Tibial artery (tissue), 4 donors: Measurements from ENCODE around the gene IPP.

Experiments
- DNase-seq, 2 donors: peaks; one replicate each; pipeline ENCODE4 v3.0.0-alpha.2; 2019
- H3K27ac ChIP-seq, 2 donors: fragments of 200-600 bp; sonication (generic) in 1 of 2; 1 replicate in 1 of 2; 2 replicates in 1 of 2; pipeline ENCODE4 v1.5.1; 2018 to 2019; ENCODE audit warnings: mild to moderate bottlenecking in 1 of 2
- H3K27me3 ChIP-seq, 2 donors: fragments of 200-600 bp; sonication (generic) in 1 of 2; one replicate each; pipeline versions ENCODE4 v1.5.1 to v1.6.0; 2016 to 2019
- H3K36me3 ChIP-seq, 3 donors: fragments of 200-600 bp; sonication (generic) in 2 of 3; one replicate each; pipeline ENCODE4 v1.5.1; 2016 to 2019; ENCODE audit warnings: mild to moderate bottlenecking in 2 of 3
- H3K4me1 ChIP-seq, 4 donors: fragments of 200-600 bp; sonication (generic) in 2 of 4; 1 replicate in 3 of 4; 2 replicates in 1 of 4; pipeline ENCODE4 v1.5.1; 2016 to 2019
- H3K4me3 ChIP-seq, 2 donors: fragments of 200-600 bp; sonication (generic) in 1 of 2; 1 replicate in 1 of 2; 2 replicates in 1 of 2; pipeline ENCODE4 v1.5.1; 2018 to 2019; ENCODE audit warnings: mild to moderate bottlenecking in 2 of 2
- H3K9me3 ChIP-seq, 3 donors: fragments of 200-600 bp; sonication (generic) in 1 of 3; one replicate each; pipeline ENCODE4 v1.5.1; 2016 to 2019
- intact Hi-C: fragments of 100-400 bp; cut with DNase I; formaldehyde crosslinking; loops from one replicate; pipeline ENCODE4 v1.15.0; 2023; ENCODE audit warnings: low total_unique reads
- TF ChIP-seq, protein P1 (sequence below), 2 experiments: fragments of 200-600 bp in 1 of 2; fragments of 450-650 bp in 1 of 2; IDR thresholded peaks; one replicate each; pipeline ENCODE4 v1.5.1; 2017 to 2019; ENCODE audit warnings: antibody characterized with exemption in 2 of 2, mild to moderate bottlenecking in 1 of 2, moderate library complexity in 1 of 2

IPP gene

DNA sequence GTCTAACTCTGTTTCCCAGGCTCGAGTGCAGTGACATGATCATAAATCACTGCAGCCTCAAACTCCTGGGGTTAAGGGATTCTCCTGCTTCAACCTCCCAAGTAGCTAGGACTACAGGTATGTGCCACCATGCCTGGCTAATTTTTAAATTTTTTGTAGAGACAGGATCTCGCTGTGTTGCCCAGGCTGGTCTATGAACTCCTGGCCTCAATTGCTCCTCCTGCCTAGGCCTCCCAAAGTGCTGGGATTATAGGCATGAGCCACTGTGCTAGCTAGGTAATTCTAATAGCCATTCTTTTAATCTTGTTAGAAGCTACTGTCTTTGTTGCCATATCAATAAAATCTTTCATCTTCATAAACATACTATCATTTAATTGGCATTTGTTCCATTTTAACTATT, 39.1 kb upstream of the IPP start:
- H3K4me3 ChIP-seq: no peak overlapping the region
- TF ChIP-seq, protein P1, sequence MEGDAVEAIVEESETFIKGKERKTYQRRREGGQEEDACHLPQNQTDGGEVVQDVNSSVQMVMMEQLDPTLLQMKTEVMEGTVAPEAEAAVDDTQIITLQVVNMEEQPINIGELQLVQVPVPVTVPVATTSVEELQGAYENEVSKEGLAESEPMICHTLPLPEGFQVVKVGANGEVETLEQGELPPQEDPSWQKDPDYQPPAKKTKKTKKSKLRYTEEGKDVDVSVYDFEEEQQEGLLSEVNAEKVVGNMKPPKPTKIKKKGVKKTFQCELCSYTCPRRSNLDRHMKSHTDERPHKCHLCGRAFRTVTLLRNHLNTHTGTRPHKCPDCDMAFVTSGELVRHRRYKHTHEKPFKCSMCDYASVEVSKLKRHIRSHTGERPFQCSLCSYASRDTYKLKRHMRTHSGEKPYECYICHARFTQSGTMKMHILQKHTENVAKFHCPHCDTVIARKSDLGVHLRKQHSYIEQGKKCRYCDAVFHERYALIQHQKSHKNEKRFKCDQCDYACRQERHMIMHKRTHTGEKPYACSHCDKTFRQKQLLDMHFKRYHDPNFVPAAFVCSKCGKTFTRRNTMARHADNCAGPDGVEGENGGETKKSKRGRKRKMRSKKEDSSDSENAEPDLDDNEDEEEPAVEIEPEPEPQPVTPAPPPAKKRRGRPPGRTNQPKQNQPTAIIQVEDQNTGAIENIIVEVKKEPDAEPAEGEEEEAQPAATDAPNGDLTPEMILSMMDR (IDR thresholded peaks at IDR 0.05): no peak
- H3K36me3 ChIP-seq: no peaks in the 10 kb centered on the region
- no peak for DNase-seq
- no peaks in the 10 kb centered on the region for H3K27me3 ChIP-seq
- H3K4me1 ChIP-seq: no peaks in the 10 kb centered on the region
- no peaks in the 10 kb centered on the region for H3K9me3 ChIP-seq
- intact Hi-C loops: loop anchor here (5.0 kb wide), 1 partner anchor 198 kb away; no protein-coding TSS in a partner anchor
- no peak overlapping the region for H3K27ac ChIP-seq

DNA sequence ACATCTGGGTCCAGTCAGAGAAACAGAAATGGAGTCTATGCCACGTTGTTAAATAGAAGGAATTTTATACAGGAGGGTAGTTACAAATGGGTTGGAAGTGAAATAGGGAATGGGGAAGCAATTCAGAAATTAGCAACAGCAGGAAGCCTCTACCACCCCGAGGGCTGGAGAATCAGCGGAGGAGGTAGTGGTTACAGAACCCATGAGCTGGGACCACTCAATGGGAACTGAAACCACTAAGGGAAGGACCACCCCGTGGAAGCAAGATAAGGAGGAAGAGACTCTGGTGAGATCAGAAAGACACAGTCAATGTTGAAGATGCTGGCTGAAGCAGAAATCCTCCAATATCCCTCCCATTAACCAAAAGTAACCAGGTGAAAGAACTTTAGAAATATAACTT, 37.5 kb upstream of the IPP start:
- DNase-seq: no peak

DNA sequence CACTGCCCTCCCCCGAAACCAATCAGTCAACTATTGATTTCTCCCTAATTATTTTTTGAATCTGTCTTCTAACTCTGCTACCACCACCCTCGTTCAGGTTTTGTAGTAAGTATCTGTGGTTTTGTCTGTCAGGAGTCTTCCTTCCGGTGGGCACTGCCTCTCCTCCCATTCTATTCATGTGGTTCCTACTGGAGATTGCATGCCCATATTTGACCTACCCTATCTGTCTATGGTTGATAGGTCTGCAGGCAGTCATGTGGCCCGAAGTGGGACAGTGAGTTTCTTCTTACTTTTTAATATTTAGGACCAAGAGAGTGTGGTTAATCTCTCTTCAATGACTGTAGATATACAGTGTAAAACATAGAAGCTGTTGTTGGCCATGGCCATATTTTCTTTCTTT, 35.1 kb upstream of the IPP start:
- TF ChIP-seq, protein P1 (IDR thresholded peaks at IDR 0.05): no peak
- Histone ChIP-seq H3K27me3 (no peaks in the 10 kb centered on the region), H3K9me3 (no peaks in the 10 kb centered on the region), H3K36me3 (no peaks in the 10 kb centered on the region), H3K4me1 (no peaks in the 10 kb centered on the region), H3K4me3 (no peak overlapping the region), H3K27ac (no peak overlapping the region)
- no peak for DNase-seq
- intact Hi-C loops: loop anchor here (5.0 kb wide), 1 partner anchor 202 kb away; no protein-coding TSS in a partner anchor

More for the DNA sequence above, 37.5 kb upstream of the IPP start:
- TF ChIP-seq, protein P1 (IDR thresholded peaks at IDR 0.05): no peak
- no peaks in the 10 kb centered on the region for H3K9me3 ChIP-seq
- intact Hi-C loops: loop anchor here (5.0 kb wide), 1 partner anchor 199 kb away; no protein-coding TSS in a partner anchor
- no peaks in the 10 kb centered on the region for H3K27me3 ChIP-seq
- no peak overlapping the region for H3K27ac ChIP-seq
- no peaks in the 10 kb centered on the region for H3K4me1 ChIP-seq
- H3K36me3 ChIP-seq: no peaks in the 10 kb centered on the region
- no peak overlapping the region for H3K4me3 ChIP-seq

DNA sequence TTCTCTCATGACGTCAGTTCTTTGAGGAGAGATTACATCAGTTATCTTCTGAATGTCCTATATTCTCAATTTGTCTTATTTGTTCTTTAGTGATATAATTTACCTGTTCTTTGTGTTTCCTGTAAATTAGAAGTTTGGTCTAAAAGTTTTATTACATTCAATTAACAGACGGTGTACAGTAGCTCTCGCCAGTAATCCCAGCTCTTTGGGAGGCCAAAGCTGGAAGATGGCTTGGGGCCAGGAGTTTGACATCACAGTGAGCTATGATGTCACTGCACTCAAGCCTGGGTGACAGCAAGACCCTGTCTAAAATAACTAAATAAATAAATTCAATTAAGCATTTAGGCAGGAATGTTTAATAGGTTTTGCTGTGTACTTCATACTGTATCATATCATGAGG, 25.3 kb upstream of the IPP start:
- Histone ChIP-seq H3K27ac (no peak overlapping the region), H3K9me3 (no peaks in the 10 kb centered on the region), H3K4me3 (no peak overlapping the region), H3K36me3 (no peaks in the 10 kb centered on the region), H3K4me1 (no peaks in the 10 kb centered on the region), H3K27me3 (no peaks in the 10 kb centered on the region)
- TF ChIP-seq, protein P1 (IDR thresholded peaks at IDR 0.05): no peak
- DNase-seq: no peak
- intact Hi-C loops: no loop called here

DNA sequence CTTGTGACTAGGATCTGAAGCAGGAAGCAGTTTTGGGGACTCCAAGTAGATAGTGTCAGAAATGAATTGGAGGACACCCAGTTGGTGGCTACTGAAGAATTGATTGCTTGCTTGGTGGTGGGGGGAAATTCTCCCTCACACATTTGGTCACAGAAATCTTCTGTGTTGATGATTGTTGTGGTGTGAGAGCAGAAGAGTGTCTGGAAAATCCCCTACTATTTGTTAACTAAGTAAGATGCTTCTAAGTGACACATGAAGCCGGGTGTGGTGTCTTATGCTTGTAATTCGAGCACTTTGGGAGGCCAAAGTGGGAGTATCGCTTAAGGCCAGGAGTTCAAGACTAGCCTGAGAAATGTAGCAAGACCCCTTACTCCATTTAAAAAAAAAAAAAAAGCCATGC, 22.5 kb upstream of the IPP start:
- TF ChIP-seq, protein P1 (IDR thresholded peaks at IDR 0.05): no peak
- DNase-seq: no peak
- no peaks in the 10 kb centered on the region for H3K4me1 ChIP-seq
- no peaks in the 10 kb centered on the region for H3K36me3 ChIP-seq
- intact Hi-C loops: no loop called here
- no peaks in the 10 kb centered on the region for H3K27me3 ChIP-seq
- no peaks in the 10 kb centered on the region for H3K9me3 ChIP-seq
- no peak overlapping the region for H3K27ac ChIP-seq
- no peak overlapping the region for H3K4me3 ChIP-seq
